HG02970 (cell line): Measurements from ENCODE around the gene SULT2A1.
"Not testable (repeated sequence)": the region's sequence is repeated elsewhere in the genome, so short reads cannot be mapped to it uniquely, and the experiment has no call there.

Experiments
- ATAC-seq: cut with Tn5 transposase; IDR thresholded peaks from one replicate; pipeline ENCODE4 v1.9.1; 2021; ENCODE audit warnings: mild to moderate bottlenecking, moderate library complexity, moderate number of reproducible peaks; ENCODE audit not compliant: unreplicated experiment, low FRiP score

The SULT2A1 gene

DNA sequence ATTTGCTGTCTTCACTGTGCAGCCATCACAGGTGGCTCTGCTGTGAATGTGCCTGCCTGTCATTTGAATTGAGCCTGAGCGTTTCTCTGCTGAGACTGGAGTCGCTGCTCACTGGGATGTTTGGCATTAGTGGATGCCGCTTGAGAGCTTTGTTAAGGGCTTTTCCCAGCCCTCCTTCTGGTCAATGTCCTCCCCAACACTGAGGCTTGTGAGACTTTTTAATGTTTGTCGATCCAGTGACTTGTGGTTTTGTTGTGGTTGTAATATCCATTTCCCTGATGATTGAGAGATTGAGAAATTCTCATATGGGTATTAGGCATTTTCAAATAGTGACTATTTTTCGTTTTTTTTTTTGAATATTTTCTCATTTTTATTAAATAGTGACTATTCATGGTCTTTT, 24.5 kb downstream of the SULT2A1 start:
- ATAC-seq: no peak

DNA sequence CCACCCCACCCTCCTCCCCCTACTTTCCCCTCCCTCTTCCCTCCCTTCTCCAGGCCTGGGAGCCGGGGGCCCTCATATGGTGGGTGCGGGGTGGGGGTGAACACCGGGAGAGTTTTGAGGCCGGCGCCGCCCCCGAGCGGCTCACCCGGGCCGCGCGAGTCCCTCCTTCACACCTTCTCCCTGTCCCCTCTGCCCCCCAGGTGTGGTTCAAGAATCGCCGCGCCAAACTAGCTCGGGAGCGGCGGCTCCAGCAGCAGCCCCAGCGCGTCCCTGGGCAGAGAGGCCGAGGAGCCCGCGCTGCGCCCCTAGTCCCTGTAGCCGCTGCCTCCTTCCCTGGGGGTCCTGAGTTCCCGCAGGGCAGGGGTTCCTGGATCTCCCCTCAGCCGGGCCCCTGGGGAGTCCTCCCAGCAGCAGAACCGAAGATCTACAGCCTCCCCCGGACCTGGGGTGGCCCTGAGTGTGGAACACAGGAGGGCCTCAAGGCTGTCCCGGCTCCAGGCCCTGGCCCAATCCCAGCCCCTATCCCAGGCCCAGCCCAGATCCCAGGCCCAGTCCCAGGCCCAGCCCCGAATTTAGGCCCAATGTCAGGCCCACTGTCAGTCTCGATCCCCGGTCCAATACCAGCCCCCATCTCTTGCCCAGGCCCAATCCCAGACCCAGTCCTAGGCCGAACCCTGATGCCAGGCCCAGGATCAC, 25.4 kb downstream of the SULT2A1 start:
- no peak for ATAC-seq

DNA sequence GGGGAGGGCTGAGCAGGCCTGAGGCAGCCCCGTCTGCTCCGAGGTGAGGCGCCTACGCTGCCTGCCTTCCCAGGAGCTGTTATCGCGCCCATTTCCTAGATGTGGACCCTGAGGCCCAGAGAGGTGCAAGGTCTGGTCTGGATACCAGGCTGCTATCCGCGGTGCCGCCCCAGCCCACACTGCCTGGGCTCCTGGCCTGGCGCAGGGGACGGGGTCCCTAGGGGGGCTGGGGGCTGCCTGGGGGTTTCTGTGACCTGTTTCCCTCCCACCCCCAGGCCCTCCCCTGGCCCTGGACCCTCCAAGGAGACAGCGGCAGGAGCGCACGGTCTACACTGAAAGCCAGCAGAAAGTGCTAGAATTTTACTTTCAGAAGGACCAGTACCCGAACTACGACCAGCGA, 26.3 kb downstream of the SULT2A1 start:
- not testable (repeated sequence) for ATAC-seq

DNA sequence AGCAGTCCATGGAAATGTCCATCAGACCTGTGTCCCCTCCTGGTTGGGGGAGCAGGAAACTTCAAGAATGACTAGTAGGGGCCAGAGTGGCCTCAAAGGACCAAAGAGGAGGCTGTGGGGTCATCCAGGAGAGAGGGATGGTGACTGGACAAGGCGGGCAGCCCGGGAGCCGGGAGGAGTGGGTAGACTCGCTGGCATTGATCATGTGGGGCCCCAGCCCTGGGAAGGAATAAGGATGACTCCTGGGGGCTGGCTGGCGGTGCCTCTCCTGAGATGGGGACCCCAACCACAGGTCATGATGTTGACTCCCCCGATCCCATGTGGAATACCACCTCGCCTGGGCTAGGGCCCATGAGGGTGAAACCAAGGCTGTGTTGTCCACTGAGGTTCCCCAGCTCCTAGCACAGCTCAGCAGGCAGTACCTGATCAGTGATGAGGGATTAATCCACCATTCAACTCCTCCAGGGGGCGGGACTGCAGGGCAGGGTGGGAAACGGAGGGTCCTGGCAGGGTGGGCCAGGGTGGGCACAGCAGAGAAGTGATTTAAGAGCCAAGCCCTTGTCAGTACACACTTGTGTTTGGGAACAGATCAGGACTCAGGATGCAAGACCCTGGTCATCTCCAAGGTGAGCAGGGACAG, 27.3 kb downstream of the SULT2A1 start, which contains the start of gene TPRX2:
Gene TPRX2, plus strand, starts transcription at position 590 of the 640 bp plus-strand sequence. Its CDS starts 12 bp downstream, at position 602.
- not testable (repeated sequence) for ATAC-seq

DNA sequence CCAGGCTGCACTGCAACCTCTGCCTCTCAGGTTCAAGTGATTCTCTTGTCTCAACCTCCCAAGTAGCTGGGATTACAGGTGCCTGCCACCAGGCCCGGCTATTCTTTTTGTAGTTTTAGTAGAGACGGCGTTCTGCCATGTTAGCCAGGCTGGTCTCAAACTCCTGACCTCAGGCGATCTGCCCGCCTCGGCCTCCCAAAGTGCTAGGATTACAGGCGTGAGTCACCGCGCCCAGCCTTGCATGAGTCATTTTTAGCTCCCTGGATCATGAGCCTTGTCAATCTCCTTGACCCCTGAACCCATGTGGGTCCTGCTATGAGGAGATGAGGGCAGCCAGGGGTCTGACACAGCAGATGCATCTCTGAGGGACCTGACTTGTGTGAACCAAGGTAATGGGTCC, 27.9 kb downstream of the SULT2A1 start:
- not testable (repeated sequence) for ATAC-seq

DNA sequence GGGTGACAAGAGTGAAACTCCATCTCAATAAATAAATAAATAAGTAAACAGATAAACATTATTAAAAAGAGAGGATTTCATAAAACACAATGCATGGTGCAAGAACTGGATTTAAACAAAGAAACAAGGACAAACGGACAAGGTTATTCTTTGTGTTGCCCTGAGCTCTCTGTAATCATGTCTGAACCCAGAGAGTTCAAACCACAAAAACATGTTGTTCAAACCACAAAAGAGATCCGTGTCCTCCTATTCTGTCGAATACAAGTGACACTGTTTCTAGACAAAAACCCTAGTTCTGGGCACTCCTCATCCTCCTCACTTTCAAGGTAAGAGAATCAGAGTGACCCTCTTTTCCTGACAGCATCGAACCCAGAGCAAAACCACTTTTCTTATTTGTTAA, 31.7 kb downstream of the SULT2A1 start:
- ATAC-seq: no peak

DNA sequence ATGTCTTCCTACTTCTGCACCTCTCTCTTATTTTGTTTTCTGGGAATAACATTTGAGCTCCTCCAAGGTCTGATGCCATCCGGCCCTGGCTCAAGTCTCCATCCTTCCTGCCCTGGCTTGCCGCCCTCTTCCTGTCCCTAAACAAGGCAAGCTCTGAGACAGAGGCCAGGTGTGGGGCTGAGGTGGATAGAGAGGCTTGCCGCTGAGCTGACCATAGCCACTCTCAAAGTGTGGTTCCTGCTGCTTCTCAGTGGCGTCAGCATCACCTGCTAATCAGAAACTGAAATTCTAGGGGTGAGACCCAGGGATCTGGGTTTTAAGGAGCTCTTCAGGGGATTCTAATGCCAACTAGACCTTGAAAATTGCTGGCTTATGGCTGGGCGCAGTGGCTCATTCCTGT, 33.1 kb downstream of the SULT2A1 start:
- ATAC-seq: no peak

DNA sequence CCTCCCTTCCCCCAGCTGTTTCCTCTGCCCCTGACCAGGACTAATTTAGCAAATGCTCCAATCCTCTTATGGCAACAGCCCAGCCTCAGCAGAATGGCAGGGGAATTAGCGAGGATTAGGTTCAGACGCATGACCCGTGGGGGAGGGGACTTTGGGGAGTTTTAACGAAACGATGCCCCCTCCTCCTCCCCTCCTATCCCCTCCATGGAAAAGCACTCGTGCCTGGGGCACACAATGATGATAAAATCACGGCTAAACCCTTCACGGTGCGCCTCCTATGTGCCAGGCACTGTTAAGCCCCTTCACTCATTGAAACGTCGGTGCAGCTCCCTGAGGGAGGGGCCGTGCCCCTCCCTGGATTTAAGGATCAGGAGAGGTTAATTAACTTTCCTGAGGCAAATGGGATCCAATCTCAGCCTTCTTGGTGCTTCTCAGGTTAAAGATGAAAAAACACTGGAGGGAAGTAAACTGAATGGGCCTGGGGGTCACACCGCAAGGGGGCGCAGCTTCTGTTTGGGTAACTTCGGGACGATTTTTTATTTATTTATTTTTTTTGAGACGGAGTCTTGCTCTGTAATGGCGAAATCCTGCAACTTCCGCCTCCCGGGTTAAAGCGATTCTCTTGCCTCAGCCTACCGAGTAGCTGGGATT, 37.2 kb downstream of the SULT2A1 start:
- ATAC-seq: no peak

DNA sequence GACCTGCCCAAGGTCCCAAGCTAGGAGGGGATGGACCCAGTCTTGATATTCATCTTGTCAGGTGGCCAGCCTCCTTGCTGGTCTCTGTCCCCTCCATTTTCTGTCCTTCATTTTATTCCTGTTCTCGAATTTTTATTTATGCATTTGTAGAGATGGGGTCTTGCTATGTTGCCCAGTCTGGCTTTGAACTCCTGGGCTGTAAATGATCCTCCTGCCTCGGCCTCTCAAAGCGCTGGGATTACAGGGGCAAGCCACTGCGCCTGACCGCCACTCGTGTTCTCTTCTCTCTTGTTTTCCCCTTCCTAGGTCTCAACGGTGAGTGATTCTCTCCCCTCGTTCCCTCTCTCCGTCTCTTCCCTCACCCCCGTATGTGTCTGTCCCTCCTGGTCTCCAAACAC, 37.7 kb downstream of the SULT2A1 start:
- no peak for ATAC-seq

DNA sequence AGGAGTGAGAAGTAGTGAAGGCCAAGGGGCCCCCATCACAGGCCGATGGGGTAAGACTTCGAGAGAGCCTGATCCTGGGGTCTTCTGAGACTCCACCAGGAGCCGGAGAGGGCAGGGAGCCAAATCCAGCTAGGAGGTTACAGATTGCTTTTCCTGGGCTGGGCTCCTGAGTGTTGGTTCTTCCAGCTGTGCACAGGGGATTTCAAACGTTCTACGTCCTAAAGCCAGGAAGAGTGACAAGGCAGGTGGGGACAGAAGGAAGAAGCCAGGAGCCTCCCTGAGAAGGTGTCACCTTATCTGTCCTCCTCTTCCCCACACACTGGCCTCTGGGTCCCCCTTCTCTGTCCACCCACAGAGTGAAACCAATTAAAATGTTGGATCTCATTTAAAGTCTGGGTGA, 43.2 kb downstream of the SULT2A1 start:
- no peak for ATAC-seq

DNA sequence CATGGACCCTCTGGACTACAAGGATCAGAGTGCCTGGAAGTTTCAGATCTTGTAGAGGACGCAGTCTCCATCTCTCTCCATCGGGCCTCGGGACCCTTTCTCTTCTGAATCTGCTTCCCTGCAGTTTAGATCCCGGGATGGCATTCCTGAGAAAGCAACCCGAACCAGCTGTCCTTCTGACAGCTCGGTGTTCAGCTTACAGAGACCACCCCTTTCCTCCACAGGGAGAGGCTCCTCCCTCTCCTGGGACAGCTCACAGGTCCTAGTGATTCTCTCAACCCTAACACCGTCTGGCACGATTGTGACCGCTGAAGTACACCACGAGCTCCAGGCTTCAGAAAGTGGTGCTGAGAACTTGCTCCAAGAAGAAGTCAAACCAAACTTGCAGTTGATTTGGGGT, 46.2 kb downstream of the SULT2A1 start:
- ATAC-seq: no peak

DNA sequence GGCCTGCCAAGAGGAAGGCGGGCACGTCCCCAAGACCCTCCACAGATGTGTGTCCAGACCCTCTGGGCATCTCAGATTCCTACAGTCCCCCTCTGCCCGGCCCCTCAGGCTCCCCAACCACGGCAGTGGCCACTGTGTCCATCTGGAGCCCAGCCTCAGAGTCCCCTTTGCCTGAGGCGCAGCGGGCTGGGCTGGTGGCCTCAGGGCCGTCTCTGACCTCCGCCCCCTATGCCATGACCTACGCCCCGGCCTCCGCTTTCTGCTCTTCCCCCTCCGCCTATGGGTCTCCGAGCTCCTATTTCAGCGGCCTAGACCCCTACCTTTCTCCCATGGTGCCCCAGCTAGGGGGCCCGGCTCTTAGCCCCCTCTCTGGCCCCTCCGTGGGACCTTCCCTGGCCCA, 46.7 kb downstream of the SULT2A1 start:
- ATAC-seq: no peak

DNA sequence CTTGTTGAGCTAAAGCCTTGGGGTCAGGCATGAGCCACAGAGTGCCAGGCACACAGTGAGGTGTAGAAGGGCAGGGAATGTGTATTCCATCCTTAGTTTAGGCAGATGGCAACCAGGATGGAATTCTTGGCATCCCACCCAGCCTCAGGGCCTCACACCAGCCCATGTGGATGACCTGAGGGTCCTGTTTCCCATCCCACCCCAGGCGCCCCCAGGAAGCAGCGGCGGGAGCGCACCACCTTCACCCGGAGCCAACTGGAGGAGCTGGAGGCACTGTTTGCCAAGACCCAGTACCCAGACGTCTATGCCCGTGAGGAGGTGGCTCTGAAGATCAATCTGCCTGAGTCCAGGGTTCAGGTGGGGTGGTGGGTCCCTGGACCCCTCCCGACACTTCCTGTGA, 50.1 kb downstream of the SULT2A1 start:
- no peak for ATAC-seq

DNA sequence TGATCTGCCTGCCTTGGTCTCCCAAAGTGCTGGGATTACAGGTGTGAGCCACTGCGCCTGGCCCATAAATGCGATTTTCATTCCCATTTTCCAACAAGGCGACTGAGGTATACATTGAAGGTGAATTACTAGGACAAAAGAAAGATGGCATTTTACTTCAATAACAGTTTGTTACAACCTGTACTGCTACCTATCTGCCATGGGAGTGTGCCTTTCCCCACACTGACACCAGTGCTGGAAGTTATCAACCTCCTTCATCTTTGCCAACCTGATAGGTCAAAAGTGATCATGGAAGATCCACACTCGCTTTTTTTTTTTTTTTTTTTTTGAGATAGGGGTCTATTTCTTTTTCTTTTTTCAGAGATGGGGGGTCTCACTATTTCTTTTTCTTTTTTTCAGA, 53.4 kb downstream of the SULT2A1 start:
- no peak for ATAC-seq

DNA sequence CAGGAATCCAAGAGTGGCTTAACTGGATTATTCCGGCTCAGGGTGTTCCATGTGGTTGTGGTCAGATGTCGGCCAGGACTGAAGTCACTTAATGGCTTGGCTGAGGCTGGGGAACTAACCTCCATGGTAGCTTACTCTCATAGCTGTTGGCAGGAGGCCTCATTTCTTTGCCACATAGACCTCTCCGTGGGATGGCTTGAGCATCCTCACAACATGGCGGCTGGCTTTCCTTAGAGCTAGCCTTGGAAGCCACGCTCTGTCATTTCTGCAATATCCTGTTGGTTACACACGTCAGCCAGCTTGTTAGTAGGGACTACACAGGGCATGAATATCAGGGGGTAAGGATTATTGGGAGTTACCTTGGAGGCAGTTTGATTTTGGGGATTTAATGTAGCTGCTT, 59.3 kb downstream of the SULT2A1 start:
- no peak for ATAC-seq

DNA sequence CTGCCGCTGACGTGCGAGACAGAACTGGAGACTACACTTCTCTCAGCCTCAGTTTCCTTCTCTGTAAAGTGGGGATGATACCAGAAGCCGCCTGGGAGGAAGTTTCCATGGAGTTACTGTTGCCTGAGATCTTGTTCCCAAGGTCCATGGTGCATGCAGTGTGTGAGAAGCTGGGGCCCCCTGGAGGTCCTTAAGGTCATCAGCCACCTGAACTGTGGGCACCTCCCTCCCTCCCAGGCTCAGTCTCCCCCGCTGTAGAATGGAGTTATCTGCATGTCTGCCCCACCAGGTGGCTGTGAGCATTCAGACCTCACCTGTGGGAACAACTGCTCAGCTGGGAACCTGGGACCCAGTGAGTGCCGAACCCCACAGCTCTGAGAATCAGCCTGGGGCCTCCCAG, 61.7 kb downstream of the SULT2A1 start:
- ATAC-seq: no peak

DNA sequence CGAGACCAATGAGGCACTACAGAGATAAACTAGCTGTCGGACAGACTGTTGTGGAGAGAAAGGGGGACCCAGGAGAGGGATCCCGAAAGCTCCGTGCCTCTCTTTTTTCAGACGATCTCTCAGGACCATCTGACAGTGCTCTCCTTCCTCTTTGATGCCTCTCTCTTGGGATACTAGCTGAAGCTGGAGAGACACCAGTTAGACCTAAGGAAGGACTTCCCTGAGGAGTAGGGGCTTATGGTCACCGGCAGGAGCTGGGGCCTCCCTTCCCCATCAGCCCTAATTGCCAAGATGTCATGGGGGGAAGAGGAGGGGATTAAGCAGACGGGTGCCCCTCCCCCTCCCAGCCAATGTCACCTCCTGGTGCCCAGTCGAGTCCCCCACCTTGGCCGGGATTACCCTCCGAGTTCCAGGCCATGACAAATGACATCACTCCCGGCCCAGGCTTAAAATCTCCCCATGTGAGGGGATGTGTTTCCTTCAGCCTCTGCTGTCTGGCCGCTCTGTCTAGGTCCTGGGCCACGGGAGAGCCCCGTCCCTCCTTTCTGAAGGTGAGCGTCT, 64.6 kb downstream of the SULT2A1 start, which contains the start of gene CRX:
Gene CRX, plus strand, starts transcription at position 478 of the 561 bp plus-strand sequence. CDS start 12,507 bp downstream, outside the sequence.
- no peak for ATAC-seq
